Measurements from ENCODE around the gene NOL12. TPM values are rescaled to one million over a fixed set of nuclear protein-coding genes. Genes with fewer than 3 reads are reported as not detected.

NOL12 gene
- total and polyA plus RNA-seq, 4 donors = 6.9 to 16.5 (median 11.4) TPM

- H3K27ac ChIP-seq (ENCODE audit: low read depth in 1 of 2, low read length in 2 of 2) = peak overlapping the region; percentile 88
- H3K9ac ChIP-seq (ENCODE audit: low read depth in 1 of 2, low read length in 2 of 2) = peak overlapping the region; percentile 58 to 63
- peaks cover 10 to 33% (median 24%) of the 10 kb centered on the region in 4 donors for H3K4me1 ChIP-seq (ENCODE audit: control insufficient read depth in 4 of 4, insufficient read depth in 4 of 4, low read length in 3 of 4)
- no peaks in the 10 kb centered on the region for H3K27me3 ChIP-seq (ENCODE audit: control insufficient read depth in 4 of 4, insufficient read depth in 4 of 4, low read length in 3 of 4)
- DNase-seq (ENCODE audit: low spot score) = no peak
- no peaks in the 10 kb centered on the region for H3K9me3 ChIP-seq (ENCODE audit: control insufficient read depth in 4 of 4, low read length in 3 of 4)
- peak overlapping the region in 2 of 3 donors; percentile 48 to 60 for H3K4me3 ChIP-seq (ENCODE audit: low read depth in 1 of 3, low read length in 3 of 3)
- no peak for TF ChIP-seq RAD21 (IDR thresholded peaks at IDR 0.05)
- TF ChIP-seq HNF4A (conservative IDR thresholded peaks at IDR 0.05) = peak; percentile 4 to 42
- peak; percentile 39 to 43 for TF ChIP-seq RXRA (IDR thresholded peaks at IDR 0.05)
- 20% methylated on average over 17 of the region's 17 CpGs for WGBS
- H3K36me3 ChIP-seq (ENCODE audit: control insufficient read depth in 4 of 4, insufficient read depth in 3 of 4, low read depth in 1 of 4, low read length in 3 of 4) = no peaks in the 10 kb centered on the region
Observed at GRCh38 chr22:37675930-37676735, 10.0 kb upstream of the NOL12 start.

- DNase-seq (ENCODE audit: low spot score) = peak; percentile 65
- no peaks in the 10 kb centered on the region for H3K36me3 ChIP-seq (ENCODE audit: control insufficient read depth in 4 of 4, insufficient read depth in 3 of 4, low read depth in 1 of 4, low read length in 3 of 4)
- TF ChIP-seq SP1 (IDR thresholded peaks at IDR 0.05) (peak; percentile 12), EGR1 (IDR thresholded peaks at IDR 0.05; ENCODE audit: low read depth in 2 of 2) (no peak), GABPA (IDR thresholded peaks at IDR 0.05 in 1 of 2, conservative IDR thresholded peaks at IDR 0.05 in 1 of 2) (peak in 1 of 2 donors; percentile 59)
- H3K9ac ChIP-seq (ENCODE audit: low read depth in 1 of 2, low read length in 2 of 2) = peak overlapping the region; percentile 58 to 63
- peak overlapping the region in 2 of 3 donors; percentile 41 to 60 for H3K4me3 ChIP-seq (ENCODE audit: low read depth in 1 of 3, low read length in 3 of 3)
- 11% methylated on average over 42 of the region's 42 CpGs for WGBS
- H3K9me3 ChIP-seq (ENCODE audit: control insufficient read depth in 4 of 4, low read length in 3 of 4) = no peaks in the 10 kb centered on the region
- no peaks in the 10 kb centered on the region for H3K27me3 ChIP-seq (ENCODE audit: control insufficient read depth in 4 of 4, insufficient read depth in 4 of 4, low read length in 3 of 4)
- peak overlapping the region; percentile 88 for H3K27ac ChIP-seq (ENCODE audit: low read depth in 1 of 2, low read length in 2 of 2)
- H3K4me1 ChIP-seq (ENCODE audit: control insufficient read depth in 4 of 4, insufficient read depth in 4 of 4, low read length in 3 of 4) = peaks cover 10 to 41% (median 30%) of the 10 kb centered on the region in 4 donors
Observed at GRCh38 chr22:37676736-37677492, 9.2 kb upstream of the NOL12 start.

DNA sequence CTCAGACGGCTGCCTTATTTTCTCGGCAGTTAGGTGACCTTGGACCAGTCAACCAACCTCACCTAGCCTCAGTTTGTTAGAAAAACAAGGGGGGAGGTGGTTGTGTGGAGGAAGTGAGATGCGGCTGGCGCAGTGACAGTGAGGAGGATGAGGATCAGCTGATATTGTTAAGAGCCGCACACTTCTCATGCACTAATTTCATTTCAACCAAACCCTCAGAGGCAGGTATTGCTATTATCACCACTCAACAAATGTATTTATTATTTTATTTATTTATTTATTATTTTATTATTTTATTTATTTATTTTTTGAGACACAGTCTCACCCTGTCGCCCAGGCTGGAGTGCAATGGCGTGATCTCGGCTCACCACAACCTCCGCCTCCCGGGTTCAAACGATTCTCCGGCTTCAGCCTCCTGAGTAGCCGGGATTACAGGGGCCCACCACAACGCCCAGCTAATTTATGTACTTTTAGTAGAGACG, 8.6 kb upstream of the NOL12 start:
- H3K27ac ChIP-seq (ENCODE audit: low read depth in 1 of 2, low read length in 2 of 2) = peak overlapping the region; percentile 88

More for the DNA sequence above, 8.6 kb upstream of the NOL12 start:
- H3K9ac ChIP-seq (ENCODE audit: low read depth in 1 of 2, low read length in 2 of 2) = no peak overlapping the region
- WGBS = 70% methylated on average over 15 of the region's 15 CpGs
- H3K27me3 ChIP-seq (ENCODE audit: control insufficient read depth in 4 of 4, insufficient read depth in 4 of 4, low read length in 3 of 4) = no peaks in the 10 kb centered on the region
- peak overlapping the region in 2 of 3 donors; percentile 35 to 60 for H3K4me3 ChIP-seq (ENCODE audit: low read depth in 1 of 3, low read length in 3 of 3)
- DNase-seq (ENCODE audit: low spot score) = no peak
- no peaks in the 10 kb centered on the region for H3K36me3 ChIP-seq (ENCODE audit: control insufficient read depth in 4 of 4, insufficient read depth in 3 of 4, low read depth in 1 of 4, low read length in 3 of 4)
- no peak for TF ChIP-seq CTCF (IDR thresholded peaks at IDR 0.05; ENCODE audit: low read depth, low read length, missing input control)
- TF ChIP-seq, protein P1, sequence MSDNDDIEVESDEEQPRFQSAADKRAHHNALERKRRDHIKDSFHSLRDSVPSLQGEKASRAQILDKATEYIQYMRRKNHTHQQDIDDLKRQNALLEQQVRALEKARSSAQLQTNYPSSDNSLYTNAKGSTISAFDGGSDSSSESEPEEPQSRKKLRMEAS (IDR thresholded peaks at IDR 0.05) = no peak
- no peak for TF ChIP-seq FOXA2 (IDR thresholded peaks at IDR 0.05)
- TF ChIP-seq EGR1 (IDR thresholded peaks at IDR 0.05; ENCODE audit: low read depth in 2 of 2) = no peak
- TF ChIP-seq ZBTB33 (IDR thresholded peaks at IDR 0.05) = no peak
- TF ChIP-seq HNF4A (conservative IDR thresholded peaks at IDR 0.05) = no peak
- no peak for TF ChIP-seq JUND (IDR thresholded peaks at IDR 0.05)
- no peak for TF ChIP-seq NR2F2 (IDR thresholded peaks at IDR 0.05)
- no peak for TF ChIP-seq SP1 (IDR thresholded peaks at IDR 0.05)
- no peak for TF ChIP-seq RXRA (IDR thresholded peaks at IDR 0.05)
- TF ChIP-seq TAF1 (conservative IDR thresholded peaks at IDR 0.05) = no peak
- TF ChIP-seq RAD21 (IDR thresholded peaks at IDR 0.05) = no peak
- TF ChIP-seq GABPA (IDR thresholded peaks at IDR 0.05 in 1 of 2, conservative IDR thresholded peaks at IDR 0.05 in 1 of 2) = no peak
- TF ChIP-seq ATF3 (IDR thresholded peaks at IDR 0.05) = no peak
- no peak for TF ChIP-seq HNF4G (IDR thresholded peaks at IDR 0.05)
- no peak for TF ChIP-seq FOXA1 (IDR thresholded peaks at IDR 0.05)
- TF ChIP-seq YY1 (IDR thresholded peaks at IDR 0.05) = no peak
- TF ChIP-seq, protein P2, sequence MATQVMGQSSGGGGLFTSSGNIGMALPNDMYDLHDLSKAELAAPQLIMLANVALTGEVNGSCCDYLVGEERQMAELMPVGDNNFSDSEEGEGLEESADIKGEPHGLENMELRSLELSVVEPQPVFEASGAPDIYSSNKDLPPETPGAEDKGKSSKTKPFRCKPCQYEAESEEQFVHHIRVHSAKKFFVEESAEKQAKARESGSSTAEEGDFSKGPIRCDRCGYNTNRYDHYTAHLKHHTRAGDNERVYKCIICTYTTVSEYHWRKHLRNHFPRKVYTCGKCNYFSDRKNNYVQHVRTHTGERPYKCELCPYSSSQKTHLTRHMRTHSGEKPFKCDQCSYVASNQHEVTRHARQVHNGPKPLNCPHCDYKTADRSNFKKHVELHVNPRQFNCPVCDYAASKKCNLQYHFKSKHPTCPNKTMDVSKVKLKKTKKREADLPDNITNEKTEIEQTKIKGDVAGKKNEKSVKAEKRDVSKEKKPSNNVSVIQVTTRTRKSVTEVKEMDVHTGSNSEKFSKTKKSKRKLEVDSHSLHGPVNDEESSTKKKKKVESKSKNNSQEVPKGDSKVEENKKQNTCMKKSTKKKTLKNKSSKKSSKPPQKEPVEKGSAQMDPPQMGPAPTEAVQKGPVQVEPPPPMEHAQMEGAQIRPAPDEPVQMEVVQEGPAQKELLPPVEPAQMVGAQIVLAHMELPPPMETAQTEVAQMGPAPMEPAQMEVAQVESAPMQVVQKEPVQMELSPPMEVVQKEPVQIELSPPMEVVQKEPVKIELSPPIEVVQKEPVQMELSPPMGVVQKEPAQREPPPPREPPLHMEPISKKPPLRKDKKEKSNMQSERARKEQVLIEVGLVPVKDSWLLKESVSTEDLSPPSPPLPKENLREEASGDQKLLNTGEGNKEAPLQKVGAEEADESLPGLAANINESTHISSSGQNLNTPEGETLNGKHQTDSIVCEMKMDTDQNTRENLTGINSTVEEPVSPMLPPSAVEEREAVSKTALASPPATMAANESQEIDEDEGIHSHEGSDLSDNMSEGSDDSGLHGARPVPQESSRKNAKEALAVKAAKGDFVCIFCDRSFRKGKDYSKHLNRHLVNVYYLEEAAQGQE (IDR thresholded peaks at IDR 0.05) = no peak
- H3K4me1 ChIP-seq (ENCODE audit: control insufficient read depth in 4 of 4, insufficient read depth in 4 of 4, low read length in 3 of 4) = peaks cover 10 to 42% (median 30%) of the 10 kb centered on the region in 4 donors
- no peaks in the 10 kb centered on the region for H3K9me3 ChIP-seq (ENCODE audit: control insufficient read depth in 4 of 4, low read length in 3 of 4)

Measured in liver (tissue), 9 donors.